ENCODE measurements around the gene CTSV. TPM values are rescaled to one million over a fixed set of nuclear protein-coding genes. Genes with fewer than 3 reads are reported as not detected.
"Not testable (repeated sequence)": the region's sequence is repeated elsewhere in the genome, so short reads cannot be mapped to it uniquely, and the experiment has no call there.

The CTSV gene
- total RNA-seq, 2 donors from 2014 or later: 0.27 TPM; not detected in 1

DNA sequence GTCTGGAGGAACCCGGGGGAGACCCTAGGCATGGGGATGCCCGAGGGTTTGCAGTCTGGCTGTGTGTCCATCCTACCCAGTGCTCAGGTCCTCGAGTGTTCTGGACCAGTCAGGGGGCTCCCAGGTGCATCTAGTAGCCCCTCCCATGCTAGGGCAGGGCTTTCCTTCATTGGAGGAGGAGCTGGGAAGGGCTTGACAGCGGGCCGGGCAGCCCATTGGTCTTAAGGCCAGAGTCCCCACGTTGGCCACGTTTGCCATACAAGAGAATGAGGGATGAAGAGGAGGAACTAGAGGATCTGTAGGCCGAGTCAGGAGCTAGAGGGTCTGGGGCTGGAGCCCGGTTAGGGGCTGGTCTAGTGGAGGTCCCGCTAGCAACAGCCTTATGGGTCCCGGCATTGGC lies 37.3 kb upstream of the CTSV start:
- H3K4me3 ChIP-seq: no peak overlapping the region
- TF ChIP-seq, protein P1, sequence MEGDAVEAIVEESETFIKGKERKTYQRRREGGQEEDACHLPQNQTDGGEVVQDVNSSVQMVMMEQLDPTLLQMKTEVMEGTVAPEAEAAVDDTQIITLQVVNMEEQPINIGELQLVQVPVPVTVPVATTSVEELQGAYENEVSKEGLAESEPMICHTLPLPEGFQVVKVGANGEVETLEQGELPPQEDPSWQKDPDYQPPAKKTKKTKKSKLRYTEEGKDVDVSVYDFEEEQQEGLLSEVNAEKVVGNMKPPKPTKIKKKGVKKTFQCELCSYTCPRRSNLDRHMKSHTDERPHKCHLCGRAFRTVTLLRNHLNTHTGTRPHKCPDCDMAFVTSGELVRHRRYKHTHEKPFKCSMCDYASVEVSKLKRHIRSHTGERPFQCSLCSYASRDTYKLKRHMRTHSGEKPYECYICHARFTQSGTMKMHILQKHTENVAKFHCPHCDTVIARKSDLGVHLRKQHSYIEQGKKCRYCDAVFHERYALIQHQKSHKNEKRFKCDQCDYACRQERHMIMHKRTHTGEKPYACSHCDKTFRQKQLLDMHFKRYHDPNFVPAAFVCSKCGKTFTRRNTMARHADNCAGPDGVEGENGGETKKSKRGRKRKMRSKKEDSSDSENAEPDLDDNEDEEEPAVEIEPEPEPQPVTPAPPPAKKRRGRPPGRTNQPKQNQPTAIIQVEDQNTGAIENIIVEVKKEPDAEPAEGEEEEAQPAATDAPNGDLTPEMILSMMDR (IDR thresholded peaks at IDR 0.05): no peak
- DNase-seq (ENCODE audit: low spot score): no peak
- H3K4me1 ChIP-seq (ENCODE audit: control insufficient read depth in 1 of 2, low read depth in 2 of 2): no peaks in the 10 kb centered on the region
- no peak overlapping the region for H3K27ac ChIP-seq
- ATAC-seq (ENCODE audit: insufficient number of reproducible peaks, low FRiP score, low read depth): no peak
- no peaks in the 10 kb centered on the region for H3K36me3 ChIP-seq
- H3K27me3 ChIP-seq (replicated peaks; ENCODE audit: insufficient read depth): peaks cover 6% of the 10 kb centered on the region
- H3K9me3 ChIP-seq: no peaks in the 10 kb centered on the region

DNA sequence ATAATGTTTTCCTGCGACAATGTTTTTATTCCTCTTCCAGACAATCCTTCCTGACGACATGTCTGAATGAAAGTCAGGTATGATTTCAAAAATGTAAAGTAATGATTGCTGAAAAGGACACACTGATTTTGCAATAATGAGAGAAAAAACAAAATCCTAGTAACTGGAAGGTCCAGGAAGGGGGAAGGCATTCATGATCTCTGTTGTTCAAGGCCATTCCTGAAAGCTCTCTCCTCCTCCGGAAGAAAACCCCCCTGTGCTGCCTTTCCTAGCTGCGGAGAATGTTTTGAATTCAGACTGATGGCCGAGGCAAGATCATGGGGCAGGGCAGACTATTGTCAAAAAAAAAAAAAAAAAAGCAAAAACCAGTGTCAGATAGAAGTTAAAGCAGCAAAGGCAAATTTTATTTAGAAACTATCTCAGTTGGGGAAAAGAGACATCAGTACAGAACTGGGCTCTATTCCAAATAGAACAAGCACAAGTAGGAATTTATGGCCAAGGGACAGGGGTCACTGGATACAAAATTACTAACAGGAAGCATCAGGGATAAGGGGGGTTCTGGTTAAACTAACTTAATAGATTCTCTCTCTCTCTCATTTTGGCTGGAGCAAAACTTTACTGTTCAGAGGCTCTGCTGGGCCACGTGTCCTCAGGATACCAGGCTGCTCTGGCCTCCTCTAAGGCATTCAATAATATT lies 36.5 kb upstream of the CTSV start:
- Histone ChIP-seq H3K27me3 (replicated peaks; ENCODE audit: insufficient read depth) (peaks cover under 1% of the 10 kb centered on the region), H3K36me3 (no peaks in the 10 kb centered on the region), H3K27ac (no peak overlapping the region), H3K4me3 (no peak overlapping the region), H3K4me1 (ENCODE audit: control insufficient read depth in 1 of 2, low read depth in 2 of 2) (no peaks in the 10 kb centered on the region), H3K9me3 (no peaks in the 10 kb centered on the region)
- ATAC-seq (ENCODE audit: insufficient number of reproducible peaks, low FRiP score, low read depth) (no peak), DNase-seq (ENCODE audit: low spot score) (no peak)
- TF ChIP-seq, protein P1 (IDR thresholded peaks at IDR 0.05): no peak

DNA sequence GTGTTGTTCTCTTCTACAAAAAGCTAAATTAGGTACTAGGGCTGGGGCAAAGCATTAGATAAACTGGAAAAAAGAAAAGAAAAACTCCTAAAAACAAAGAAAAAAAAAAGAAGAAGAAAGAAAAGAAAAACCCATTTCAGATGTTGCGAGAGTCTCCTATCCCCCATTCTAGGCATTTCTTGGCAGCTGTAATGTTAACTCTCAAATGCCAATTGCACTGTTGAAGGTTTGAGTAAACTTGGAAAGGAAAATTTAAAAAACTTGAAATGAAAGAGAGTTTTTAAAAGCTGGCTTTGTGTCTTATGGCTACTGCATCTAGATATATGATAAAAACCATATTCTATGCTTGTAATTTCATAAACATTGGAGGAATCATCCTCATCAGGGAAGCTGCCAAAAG lies 34.6 kb upstream of the CTSV start:
- ATAC-seq (ENCODE audit: insufficient number of reproducible peaks, low FRiP score, low read depth) (no peak), DNase-seq (ENCODE audit: low spot score) (no peak)
- no peaks in the 10 kb centered on the region for H3K27me3 ChIP-seq (replicated peaks; ENCODE audit: insufficient read depth)
- TF ChIP-seq, protein P1 (IDR thresholded peaks at IDR 0.05): no peak
- no peaks in the 10 kb centered on the region for H3K4me1 ChIP-seq (ENCODE audit: control insufficient read depth in 1 of 2, low read depth in 2 of 2)
- H3K4me3 ChIP-seq: no peak overlapping the region
- H3K36me3 ChIP-seq: no peaks in the 10 kb centered on the region
- H3K27ac ChIP-seq: no peak overlapping the region
- no peaks in the 10 kb centered on the region for H3K9me3 ChIP-seq

DNA sequence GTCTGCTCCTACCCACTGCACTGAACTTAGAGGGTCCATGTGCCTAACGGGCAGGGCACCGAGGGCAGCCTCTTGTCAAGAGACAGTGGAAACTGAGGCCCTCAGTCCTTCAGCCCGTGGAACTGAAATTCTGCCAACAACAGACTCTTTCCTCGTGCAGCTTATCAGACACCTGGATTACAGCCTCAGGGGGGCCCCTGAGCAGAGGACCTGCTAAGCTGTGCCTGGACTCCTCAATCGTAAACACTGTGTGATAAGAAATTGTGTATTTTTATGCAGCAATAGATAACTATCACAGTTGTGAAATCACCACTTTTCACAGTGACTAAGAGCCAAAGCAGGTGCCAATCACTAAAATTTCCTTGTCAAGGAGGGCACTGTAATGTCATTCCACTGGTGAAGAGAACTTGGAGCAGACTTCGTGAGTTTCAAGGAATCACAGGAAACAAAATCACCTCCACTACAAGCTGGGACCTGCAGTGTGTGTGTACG lies 33.4 kb upstream of the CTSV start:
- no peak for ATAC-seq (ENCODE audit: insufficient number of reproducible peaks, low FRiP score, low read depth)
- Histone ChIP-seq H3K9me3 (no peaks in the 10 kb centered on the region), H3K4me1 (ENCODE audit: control insufficient read depth in 1 of 2, low read depth in 2 of 2) (no peaks in the 10 kb centered on the region), H3K36me3 (no peaks in the 10 kb centered on the region), H3K27me3 (replicated peaks; ENCODE audit: insufficient read depth) (no peaks in the 10 kb centered on the region), H3K4me3 (no peak overlapping the region), H3K27ac (no peak overlapping the region)
- no peak for DNase-seq (ENCODE audit: low spot score)
- TF ChIP-seq, protein P1 (IDR thresholded peaks at IDR 0.05): no peak

DNA sequence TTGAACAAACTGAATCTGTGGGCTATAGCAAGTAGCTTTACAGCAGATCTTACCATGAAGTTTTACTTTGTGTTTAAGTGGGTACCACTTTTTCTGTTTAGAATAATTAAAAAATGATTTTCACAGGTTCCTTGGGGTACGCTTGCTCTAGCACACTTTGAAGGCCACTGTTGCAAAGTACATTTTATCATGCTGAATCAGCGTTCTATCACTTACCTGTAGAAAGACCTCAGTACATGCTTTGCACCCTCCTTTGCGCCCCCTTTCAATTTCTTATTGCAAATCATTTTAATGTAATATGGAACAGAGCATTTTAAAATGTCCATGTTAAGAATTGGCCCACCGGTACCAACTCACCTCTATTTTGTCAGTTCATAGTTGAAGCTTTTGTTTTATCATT lies 31.4 kb upstream of the CTSV start:
- H3K9me3 ChIP-seq; ATAC-seq (ENCODE audit: insufficient number of reproducible peaks, low FRiP score, low read depth); H3K27ac ChIP-seq; H3K27me3 ChIP-seq (replicated peaks; ENCODE audit: insufficient read depth); H3K36me3 ChIP-seq; DNase-seq (ENCODE audit: low spot score); H3K4me3 ChIP-seq; H3K4me1 ChIP-seq (ENCODE audit: control insufficient read depth in 1 of 2, low read depth in 2 of 2): not testable (repeated sequence)

DNA sequence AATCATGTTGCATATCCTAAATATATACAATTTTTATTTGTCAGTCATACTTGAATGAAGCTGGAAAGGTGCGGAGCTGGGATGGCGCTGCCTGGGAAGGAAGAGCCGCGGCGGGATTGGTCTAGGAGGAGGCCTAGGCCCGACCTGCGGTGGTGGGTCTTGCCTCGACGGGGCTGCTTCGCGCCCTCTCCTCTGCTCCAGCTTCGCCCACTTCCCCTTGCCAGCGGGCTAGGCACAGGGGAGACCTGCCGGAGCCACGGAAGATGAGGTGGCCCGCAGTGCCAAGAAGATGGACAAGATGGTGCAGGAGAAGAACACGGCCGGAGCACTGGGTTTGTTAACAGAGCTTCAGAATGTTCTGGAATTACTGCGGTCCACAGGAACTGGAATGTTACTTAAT lies 28.5 kb upstream of the CTSV start:
- no peak for DNase-seq (ENCODE audit: low spot score)
- H3K4me1 ChIP-seq (ENCODE audit: control insufficient read depth in 1 of 2, low read depth in 2 of 2): no peaks in the 10 kb centered on the region

More for the DNA sequence above, 28.5 kb upstream of the CTSV start:
- TF ChIP-seq, protein P1 (IDR thresholded peaks at IDR 0.05): no peak
- Histone ChIP-seq H3K27me3 (replicated peaks; ENCODE audit: insufficient read depth) (no peaks in the 10 kb centered on the region), H3K27ac (no peak overlapping the region), H3K36me3 (no peaks in the 10 kb centered on the region), H3K9me3 (no peaks in the 10 kb centered on the region), H3K4me3 (no peak overlapping the region)
- ATAC-seq (ENCODE audit: insufficient number of reproducible peaks, low FRiP score, low read depth): no peak

Data from thoracic aorta (tissue), 2 donors.